ENCODE data around the gene TRPM1.

DNA sequence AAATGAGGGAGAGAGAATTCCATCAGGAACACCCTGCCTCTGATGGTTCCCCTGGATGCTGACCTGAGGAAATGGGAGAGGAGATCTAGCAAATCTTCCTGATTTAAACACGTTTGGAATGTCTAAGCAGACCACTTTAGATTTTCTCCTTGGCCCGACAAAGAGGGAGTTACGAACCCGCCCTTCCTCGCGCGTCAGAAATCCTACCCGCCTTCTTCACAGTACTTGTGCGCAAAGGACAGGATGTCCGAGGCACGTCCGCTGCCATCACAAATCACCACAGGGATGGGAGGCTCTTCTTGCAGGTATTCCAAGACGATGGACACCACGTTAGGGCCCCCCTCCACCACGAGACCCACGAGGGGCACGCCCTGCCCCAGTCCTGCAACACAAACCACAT is 38.6 kb downstream of the TRPM1 start:
- TF ChIP-seq POLR2A (IDR thresholded peaks at IDR 0.05; ENCODE audit: low read depth, low read length) (no peak), POLR2AphosphoS5 (IDR thresholded peaks at IDR 0.05; ENCODE audit: low read depth, low read length) (no peak), TAF1 (IDR thresholded peaks at IDR 0.05; ENCODE audit: borderline replicate concordance, low read depth, low read length) (no peak)
